ENCODE measurements around the gene USPL1.

Gene USPL1

DNA sequence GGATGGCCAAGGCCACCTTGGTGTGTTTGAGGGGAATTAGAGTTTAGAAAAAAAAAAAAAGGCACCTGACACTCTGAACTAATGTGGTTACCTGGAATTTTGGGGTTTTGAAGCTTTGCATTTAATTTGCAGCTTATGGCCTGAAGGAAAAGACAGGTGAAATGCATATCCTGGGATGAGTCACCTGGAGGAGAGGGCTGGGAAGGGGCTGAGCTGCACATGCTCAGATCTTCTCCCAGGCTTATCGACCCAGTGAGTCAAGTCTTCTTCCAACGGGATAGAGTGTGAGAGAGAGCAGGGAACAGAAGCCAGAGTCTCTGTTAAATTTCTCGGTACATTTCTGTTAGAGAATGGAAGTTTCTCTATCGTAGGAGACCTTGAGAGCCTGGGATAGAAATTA lies 88.0 kb downstream of the USPL1 start:
- no peak overlapping the region for H3K4me3 ChIP-seq (ENCODE audit: low read length)
- DNase-seq (ENCODE audit: low read depth, low spot score), result no peak
- no peaks in the 10 kb centered on the region for H3K27me3 ChIP-seq (ENCODE audit: control insufficient read depth, insufficient read depth, low read length)

DNA sequence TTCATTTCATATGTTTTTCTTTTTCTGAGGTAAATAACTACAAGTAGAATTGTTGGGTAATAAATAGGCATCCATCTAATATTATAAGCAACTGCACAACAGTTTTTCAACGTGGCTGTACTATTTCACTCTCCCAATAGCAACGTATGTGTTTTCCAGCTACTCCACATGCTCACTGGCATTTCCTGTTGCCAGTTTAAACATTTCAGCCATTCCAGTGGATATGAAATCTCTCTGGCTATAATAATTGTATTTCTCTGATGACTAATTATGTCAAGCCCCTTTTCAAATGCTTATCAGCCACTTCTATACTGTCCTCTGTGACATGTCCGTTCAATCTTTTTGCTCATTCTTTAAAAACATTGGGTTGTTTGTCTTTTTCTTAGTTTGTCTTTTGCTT lies 90.8 kb downstream of the USPL1 start:
- Histone ChIP-seq H3K27me3 (ENCODE audit: control insufficient read depth, insufficient read depth, low read length) (no peaks in the 10 kb centered on the region), H3K36me3 (ENCODE audit: control insufficient read depth, insufficient read depth, low read length) (no peaks in the 10 kb centered on the region), H3K4me3 (ENCODE audit: low read length) (no peak overlapping the region), H3K9me3 (ENCODE audit: control insufficient read depth, insufficient read depth, low read length) (no peaks in the 10 kb centered on the region), H3K4me1 (ENCODE audit: control insufficient read depth, insufficient read depth, low read length) (no peaks in the 10 kb centered on the region), H3K27ac (ENCODE audit: low read length) (no peak overlapping the region)
- no peak for DNase-seq (ENCODE audit: low read depth, low spot score)
- WGBS (ENCODE audit: insufficient coverage, insufficient read length), result no CpG with 5 or more reads among the region's 3 CpGs

More for the DNA sequence above, 88.0 kb downstream of the USPL1 start:
- Histone ChIP-seq H3K9me3 (ENCODE audit: control insufficient read depth, insufficient read depth, low read length) (no peaks in the 10 kb centered on the region; the same call in 1 of the 2 replicates), H3K27ac (ENCODE audit: low read length) (no peak overlapping the region), H3K36me3 (ENCODE audit: control insufficient read depth, insufficient read depth, low read length) (no peaks in the 10 kb centered on the region), H3K4me1 (ENCODE audit: control insufficient read depth, insufficient read depth, low read length) (no peaks in the 10 kb centered on the region)
- WGBS (ENCODE audit: insufficient coverage, insufficient read length), result no CpG with 5 or more reads among the region's 4 CpGs

Data from iPS DF 6.9 (cell line).